GM21737 (cell line): ENCODE measurements around the gene SRP9.
"Not testable (repeated sequence)": the region's sequence is repeated elsewhere in the genome, so short reads cannot be mapped to it uniquely, and the experiment has no call there.

Experiments
- ATAC-seq: cut with Tn5 transposase; IDR thresholded peaks from one replicate; pipeline ENCODE4 v1.9.1; 2021; ENCODE audit warnings: mild to moderate bottlenecking, moderate library complexity; ENCODE audit not compliant: unreplicated experiment

The SRP9 gene

GRCh38 chr1:225772848-225773247 is 4.8 kb upstream of the SRP9 start:
- ATAC-seq = no peak

- no peak for ATAC-seq
These were observed 3.1 kb upstream of the SRP9 start for GRCh38 chr1:225774281-225775147.

- no peak for ATAC-seq
These were observed 1.3 kb upstream of the SRP9 start for GRCh38 chr1:225776294-225776693.

GRCh38 chr1:225777058-225777582 is 506 bp upstream of the SRP9 start:
- ATAC-seq = no peak

- ATAC-seq = no peak
These were observed 677 bp downstream of the SRP9 start for GRCh38 chr1:225778337-225778669.

GRCh38 chr1:225779165-225779564 is 1.5 kb downstream of the SRP9 start:
- not testable (repeated sequence) for ATAC-seq

GRCh38 chr1:225780134-225780533 is 2.5 kb downstream of the SRP9 start:
- no peak for ATAC-seq

- ATAC-seq = no peak
These were observed 3.0 kb downstream of the SRP9 start for GRCh38 chr1:225780630-225781029.

- ATAC-seq = not testable (repeated sequence)
These were observed 11.5 kb downstream of the SRP9 start for GRCh38 chr1:225789142-225789541.

- ATAC-seq = no peak
These were observed 17.3 kb downstream of the SRP9 start for GRCh38 chr1:225794954-225795353.

GRCh38 chr1:225796097-225796496 is 18.5 kb downstream of the SRP9 start:
- ATAC-seq = not testable (repeated sequence)

GRCh38 chr1:225801146-225801545 is 23.5 kb downstream of the SRP9 start:
- not testable (repeated sequence) for ATAC-seq

GRCh38 chr1:225806249-225806648 is 28.6 kb downstream of the SRP9 start:
- ATAC-seq = no peak

GRCh38 chr1:225806736-225807135 is 29.1 kb downstream of the SRP9 start:
- not testable (repeated sequence) for ATAC-seq

GRCh38 chr1:225808136-225808535 is 30.5 kb downstream of the SRP9 start:
- no peak for ATAC-seq

GRCh38 chr1:225809842-225810578 is 32.4 kb downstream of the SRP9 start, which contains the start of gene EPHX1:
TSS of gene EPHX1 (plus strand) at chr1:225810124. CDS start at chr1:225828730, 18,606 bp downstream.
- ATAC-seq = peak; percentile 95

- not testable (repeated sequence) for ATAC-seq
These were observed 33.2 kb downstream of the SRP9 start for GRCh38 chr1:225810579-225811538.

GRCh38 chr1:225811622-225812487 is 34.2 kb downstream of the SRP9 start:
- ATAC-seq = no peak

- ATAC-seq = no peak
These were observed 35.0 kb downstream of the SRP9 start for GRCh38 chr1:225812488-225813213.
